ENCODE data around the gene MAGI1. TPM values are rescaled to one million over a fixed set of nuclear protein-coding genes. Genes with fewer than 3 reads are reported as not detected.
"Not testable (repeated sequence)": the region's sequence is repeated elsewhere in the genome, so short reads cannot be mapped to it uniquely, and the experiment has no call there.

MAGI1 gene
- polyA plus RNA-seq, 3 donors, result 27.7 to 37.9 (median 33.4) TPM

DNA sequence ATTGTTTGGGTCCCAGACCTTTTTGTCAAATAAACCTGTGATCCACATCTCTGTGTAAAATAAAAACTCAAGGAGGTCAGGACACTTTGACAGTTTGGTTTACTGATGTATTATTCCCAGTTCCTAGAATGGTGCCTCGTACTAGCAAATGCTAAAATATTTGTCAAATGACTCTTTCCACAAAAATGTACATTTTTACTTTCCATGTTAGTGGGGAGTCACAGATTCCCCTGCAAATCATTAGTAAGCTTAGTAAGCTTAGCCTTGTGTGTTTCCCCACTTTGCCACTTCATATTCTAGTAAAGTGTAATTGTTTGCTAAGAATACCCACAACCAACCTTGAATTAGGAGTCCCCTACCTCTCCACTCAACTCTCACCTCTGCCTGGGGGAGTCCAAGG lies 2.4 kb upstream of the MAGI1 start:
- no peak for DNase-seq

GRCh38 chr3:66039590-66039887 lies 821 bp upstream of the MAGI1 start:
- no peak for DNase-seq

DNA sequence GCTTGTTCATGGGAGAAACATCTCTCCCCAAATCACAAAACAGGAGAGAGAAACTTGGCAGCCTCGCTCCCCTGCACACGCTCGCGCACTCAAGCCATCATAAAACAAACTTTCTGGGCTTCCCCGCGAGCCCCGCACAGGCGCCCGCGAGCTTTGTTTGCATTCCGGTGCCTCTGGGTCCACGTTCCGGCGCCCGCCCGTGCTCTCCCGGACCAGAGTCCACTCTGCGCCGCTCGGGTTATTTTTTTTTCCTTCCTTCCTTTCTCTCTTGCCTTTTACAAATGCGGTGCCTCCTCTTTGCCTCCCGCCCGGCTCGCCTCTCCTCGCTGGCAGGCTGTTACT lies 363 bp downstream of the MAGI1 start:
- no peak for DNase-seq

DNA sequence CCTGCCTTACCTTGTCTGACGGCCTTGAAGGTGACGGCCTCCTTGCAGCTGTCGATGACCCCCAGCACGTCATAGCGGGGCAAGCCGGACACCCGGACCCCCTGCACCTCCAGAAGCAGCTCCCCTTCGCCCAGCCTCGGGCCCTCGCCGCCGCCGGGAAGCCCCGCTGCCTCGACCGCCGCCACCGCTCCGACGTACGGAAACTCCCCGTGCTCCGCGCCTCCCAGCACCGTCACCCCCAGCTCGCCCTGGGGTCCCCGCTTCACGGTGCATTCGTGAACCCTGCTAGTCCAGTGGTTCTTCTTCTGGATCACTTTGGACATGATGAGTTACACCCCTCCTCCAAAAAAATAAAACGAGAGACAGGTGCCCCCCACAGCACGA lies 740 bp downstream of the MAGI1 start:
- DNase-seq, result no peak

DNA sequence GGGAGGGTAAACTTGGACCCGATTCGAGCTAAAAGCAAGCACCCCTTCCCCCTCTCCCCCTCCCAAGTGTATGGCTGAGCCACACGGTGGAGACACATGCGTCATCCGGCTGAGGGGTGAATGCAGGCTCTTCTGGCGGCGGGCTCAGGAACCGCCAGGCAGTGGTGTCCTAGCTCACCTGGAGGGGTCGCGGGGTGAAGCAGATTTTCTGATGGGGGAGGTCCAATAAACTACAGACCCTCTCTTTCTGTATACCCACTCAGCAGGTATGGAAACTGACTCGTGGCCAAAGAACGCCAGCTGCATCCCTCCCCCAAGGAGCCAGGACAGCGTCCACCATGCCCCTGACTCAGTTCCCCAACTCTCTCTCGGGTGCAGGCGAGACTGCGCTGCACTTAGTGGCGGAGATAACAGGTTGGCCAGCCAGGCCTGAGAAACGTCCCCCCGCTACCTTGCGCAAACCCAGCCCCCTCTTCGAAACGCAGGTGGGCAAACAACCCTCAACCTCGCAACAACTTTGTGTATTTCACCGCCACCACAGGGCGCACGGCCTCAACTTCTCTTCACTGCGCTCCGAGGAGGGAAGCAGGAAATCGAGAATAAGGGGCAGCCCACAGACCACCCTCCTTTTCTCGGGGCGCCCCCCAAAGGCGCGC lies 1.3 kb downstream of the MAGI1 start:
- no peak for DNase-seq

- DNase-seq, result no peak
Observed at GRCh38 chr3:66036586-66037148, 2.1 kb downstream of the MAGI1 start.

DNA sequence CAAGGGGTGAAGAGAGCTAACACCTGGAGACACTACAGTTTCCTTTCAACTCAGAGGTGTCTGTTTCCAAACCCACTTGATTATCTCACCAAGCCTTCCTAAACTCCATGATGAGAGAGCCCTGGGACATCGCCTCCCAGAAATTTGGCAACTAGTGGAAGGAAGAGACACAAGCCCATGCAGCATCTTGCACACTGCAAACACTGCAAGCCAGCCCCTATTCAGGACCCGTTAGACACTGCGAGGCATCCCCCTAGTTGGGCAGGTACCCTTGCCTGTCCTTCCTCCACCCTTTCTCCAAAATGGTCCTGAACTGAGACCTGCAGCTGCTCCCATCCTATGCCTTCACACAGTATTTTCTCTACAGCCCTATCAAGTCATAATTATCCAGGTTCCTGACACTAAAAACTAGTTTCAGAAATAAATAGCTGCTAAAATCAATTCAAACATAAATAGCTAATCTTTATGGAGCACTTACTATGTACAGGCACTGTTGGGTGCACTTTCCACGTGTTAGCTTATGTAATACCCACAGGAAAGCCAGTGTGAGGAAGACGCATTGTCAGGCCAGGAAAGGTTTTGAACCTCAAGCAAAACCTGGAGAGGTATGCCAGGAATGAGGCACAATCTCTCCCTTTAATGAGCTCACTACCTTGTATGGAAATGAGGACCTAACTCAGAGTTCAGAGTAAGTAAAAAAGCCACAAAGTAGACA lies 2.8 kb downstream of the MAGI1 start:
- DNase-seq, result no peak

- no peak for DNase-seq
Observed at GRCh38 chr3:66033241-66034138, 5.2 kb downstream of the MAGI1 start.

- DNase-seq, result no peak
Observed at GRCh38 chr3:66031102-66031698, 7.5 kb downstream of the MAGI1 start.

GRCh38 chr3:66029443-66029842 lies 9.3 kb downstream of the MAGI1 start:
- no peak for DNase-seq

DNA sequence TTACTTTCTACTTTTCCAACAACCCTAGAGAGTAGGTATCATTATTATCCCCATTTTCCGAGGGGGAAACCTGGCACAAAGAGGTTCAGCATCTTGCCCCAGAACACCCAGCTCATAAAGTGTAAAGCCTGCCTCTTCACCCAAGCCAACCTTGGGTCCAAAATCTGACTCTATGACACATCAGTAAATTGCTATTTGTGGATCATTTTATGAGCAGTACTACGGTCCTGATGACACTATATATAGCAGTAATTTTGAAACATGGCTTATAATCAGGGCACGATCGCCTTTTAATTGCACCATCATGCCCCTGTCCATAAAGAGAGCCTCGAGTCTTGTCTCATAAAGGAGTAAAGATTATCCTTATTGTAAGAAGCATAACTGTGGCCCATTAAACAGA lies 9.7 kb downstream of the MAGI1 start:
- DNase-seq, result no peak

GRCh38 chr3:66028457-66028856 lies 10.3 kb downstream of the MAGI1 start:
- no peak for DNase-seq

DNA sequence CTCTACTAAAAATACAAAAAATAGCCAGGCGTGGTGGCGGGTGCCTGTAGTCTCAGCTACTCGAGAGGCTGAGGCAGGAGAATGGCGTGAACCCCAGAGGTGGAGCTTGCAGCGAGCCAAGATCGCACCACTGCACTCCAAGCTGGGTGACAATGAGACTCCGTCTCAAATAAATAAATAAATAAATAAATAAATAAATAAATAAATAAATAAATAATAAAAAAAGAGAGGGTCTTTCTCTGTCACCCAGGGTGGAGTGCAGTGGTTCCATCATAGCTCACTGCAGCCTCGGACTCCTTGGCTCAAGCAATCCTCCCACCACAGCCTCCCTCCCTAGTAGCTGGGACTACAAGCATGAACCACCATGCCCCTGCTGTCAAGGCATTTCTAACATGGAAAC lies 11.6 kb downstream of the MAGI1 start:
- not testable (repeated sequence) for DNase-seq

- no peak for DNase-seq
Observed at GRCh38 chr3:66023738-66024385, 14.9 kb downstream of the MAGI1 start.

DNA sequence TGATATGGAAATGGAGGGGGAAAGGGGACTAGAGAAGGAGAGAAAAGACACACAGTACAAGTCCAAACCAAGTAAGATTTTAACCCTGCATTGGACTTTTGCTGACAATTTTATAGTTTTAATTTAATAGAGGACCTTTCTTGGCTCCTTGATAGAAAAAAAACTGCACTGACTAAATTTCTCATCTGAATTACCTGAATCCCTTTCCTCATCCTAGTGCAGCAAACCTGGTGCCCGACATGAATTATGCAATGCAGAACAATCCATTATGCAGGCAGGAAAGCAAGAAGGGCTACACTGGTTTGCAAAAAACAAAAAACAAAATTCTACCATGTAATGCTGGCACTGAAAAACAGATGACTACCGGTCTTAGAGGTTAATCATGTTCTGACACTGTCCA lies 15.5 kb downstream of the MAGI1 start:
- DNase-seq, result no peak

DNA sequence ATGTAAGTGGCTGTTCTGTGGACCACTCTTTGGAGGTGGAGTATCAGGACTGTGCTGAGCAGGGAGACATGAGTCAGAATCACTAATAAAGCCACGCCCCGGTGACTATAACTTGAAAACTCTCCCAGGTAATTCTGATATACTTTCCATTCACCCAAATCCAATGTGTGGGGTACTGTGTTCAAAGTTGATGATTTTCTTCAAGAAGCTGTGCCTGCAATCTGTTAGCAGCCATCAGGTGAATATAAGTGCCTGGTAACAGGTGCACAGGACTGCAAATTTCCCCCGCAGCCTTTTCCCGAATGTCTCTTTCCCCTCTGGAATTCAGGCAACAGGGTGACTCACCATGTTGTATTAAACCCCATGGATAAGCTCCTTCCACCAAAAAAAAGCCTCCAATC lies 17.0 kb downstream of the MAGI1 start:
- no peak for DNase-seq

GRCh38 chr3:66019896-66020295 lies 18.8 kb downstream of the MAGI1 start:
- no peak for DNase-seq

DNA sequence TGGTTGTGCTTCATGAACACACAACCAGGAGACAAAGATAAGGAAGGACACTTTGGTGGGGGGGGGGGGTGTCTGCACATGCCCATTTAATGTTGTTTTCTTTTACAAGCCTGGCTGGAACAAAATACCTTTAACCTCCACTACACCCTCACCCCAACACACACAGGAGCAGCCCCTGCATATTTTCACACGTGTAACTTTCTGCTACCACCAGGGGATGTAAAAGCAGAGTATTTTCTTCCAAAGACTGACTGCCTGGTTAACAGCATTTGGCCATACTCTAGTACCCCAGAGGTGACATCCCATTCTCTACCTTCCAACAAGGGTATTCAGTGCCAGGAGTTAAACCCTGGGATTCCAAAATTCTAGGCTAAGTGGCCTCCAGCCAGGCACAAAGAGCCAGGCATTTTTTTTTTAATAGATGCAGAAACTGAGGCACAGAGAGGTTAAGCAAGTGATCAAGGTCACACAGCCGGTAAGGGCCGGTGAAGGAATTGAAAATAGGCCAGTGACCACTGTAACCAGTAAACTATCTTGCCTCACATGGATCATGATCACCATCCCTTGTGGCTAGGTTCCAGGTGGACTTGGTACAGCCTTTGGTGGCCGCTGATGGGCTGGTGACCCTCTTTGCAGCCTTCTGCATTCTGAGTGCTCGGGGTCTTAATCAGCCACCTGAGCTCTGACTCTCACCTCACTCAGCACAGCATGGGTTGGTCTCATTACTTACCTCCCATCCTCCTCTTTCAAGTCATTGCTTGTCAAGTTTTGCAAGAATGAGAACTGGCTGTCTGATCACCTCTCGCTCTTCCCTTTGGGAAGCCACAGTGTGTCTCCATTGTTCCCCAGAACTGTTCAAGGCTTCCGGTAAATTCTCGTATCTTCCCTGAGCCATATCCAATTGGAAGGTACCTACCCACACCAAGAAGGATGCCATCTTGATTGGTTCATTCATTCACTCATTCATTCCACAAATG lies 20.4 kb downstream of the MAGI1 start:
- no peak for DNase-seq

DNA sequence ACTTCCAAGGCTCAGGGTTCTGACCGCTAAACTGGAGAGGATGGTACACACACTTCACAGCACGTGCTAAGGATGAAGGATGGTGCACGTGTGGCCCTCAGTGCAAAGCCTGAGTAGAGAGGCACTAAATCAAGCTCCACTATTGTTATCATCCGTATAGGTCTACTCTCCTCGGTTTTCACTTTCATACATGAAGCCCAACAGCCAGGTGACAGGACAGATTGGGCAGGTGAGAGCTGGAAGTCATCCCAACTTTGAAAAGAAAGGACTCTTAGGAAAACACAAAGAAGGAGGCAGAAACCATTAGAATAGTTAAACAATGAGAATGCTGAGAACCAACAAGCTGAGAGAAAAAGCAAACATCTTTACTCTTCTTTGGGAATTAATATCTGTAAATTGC lies 21.1 kb downstream of the MAGI1 start:
- DNase-seq, result no peak

GRCh38 chr3:66017084-66017483 lies 21.6 kb downstream of the MAGI1 start:
- DNase-seq, result no peak

DNA sequence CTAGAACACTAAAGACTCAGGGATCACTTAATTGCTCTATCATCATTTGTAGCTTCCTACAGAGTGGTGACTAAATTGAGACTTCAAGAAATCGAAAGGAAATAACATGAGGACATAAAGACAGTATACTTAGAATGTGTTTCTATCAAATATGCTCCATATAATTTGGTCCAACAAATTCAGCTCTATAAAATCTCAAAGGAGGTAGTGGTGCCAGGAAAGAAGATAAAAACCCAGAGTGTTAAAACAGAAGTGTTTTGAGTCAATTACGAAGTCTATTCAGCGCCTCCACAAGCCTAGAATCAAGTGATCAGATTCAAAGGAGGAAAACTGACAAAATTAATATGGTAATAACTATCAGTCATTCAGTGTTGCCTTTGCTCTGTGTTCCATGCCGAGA lies 22.9 kb downstream of the MAGI1 start:
- DNase-seq, result no peak

Measured in renal pelvis (tissue), 4 donors.